C4-2B (cell line): ENCODE measurements around the gene LSM11.

Experiments used
- ZFX ChIP-seq: fragments of 450-650 bp; IDR thresholded peaks from 2 replicates; pipeline ENCODE4 v1.6.1; 2017
- TF ChIP-seq, protein P1 (sequence below): fragments of 450-650 bp; conservative IDR thresholded peaks from 2 replicates; pipeline ENCODE4 v1.5.1; 2017; ENCODE audit warnings: mild to moderate bottlenecking

DNA sequence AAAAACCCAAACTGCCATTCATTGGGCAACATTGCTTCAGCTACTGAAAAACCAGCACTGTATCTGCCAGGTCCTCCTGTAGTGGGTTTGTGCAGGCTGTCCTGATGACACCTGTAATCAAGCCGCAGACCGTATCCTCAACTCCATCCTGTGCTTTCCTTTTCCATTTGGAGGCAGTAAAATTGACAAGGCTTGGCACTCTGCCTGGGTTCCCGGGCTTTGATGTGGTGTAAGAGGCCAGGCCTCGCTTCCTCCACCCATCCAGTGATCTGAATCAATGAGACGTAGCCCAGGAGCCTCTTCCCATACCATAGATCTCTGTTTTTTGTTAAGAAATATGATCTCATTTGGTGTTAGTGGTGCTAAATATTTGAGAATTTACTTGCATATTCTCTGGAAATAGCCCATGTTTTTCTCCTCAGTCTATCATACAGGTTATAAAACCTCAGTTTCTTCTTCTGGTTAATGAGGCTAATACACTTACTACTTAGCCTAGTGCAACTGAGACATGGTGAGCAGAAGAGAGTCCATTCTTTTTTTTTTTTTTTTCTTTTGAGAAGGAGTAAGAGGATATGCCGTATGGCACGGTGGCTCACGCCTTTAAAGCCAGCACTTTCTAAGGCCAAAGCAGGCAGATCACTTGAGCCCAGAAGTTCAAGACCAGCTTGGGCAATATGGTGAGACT lies 34.8 kb downstream of the LSM11 start:
- TF ChIP-seq, protein P1, sequence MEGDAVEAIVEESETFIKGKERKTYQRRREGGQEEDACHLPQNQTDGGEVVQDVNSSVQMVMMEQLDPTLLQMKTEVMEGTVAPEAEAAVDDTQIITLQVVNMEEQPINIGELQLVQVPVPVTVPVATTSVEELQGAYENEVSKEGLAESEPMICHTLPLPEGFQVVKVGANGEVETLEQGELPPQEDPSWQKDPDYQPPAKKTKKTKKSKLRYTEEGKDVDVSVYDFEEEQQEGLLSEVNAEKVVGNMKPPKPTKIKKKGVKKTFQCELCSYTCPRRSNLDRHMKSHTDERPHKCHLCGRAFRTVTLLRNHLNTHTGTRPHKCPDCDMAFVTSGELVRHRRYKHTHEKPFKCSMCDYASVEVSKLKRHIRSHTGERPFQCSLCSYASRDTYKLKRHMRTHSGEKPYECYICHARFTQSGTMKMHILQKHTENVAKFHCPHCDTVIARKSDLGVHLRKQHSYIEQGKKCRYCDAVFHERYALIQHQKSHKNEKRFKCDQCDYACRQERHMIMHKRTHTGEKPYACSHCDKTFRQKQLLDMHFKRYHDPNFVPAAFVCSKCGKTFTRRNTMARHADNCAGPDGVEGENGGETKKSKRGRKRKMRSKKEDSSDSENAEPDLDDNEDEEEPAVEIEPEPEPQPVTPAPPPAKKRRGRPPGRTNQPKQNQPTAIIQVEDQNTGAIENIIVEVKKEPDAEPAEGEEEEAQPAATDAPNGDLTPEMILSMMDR = no peak
- TF ChIP-seq ZFX = no peak
